Measurements from ENCODE around the gene LMX1A.

LMX1A gene

DNA sequence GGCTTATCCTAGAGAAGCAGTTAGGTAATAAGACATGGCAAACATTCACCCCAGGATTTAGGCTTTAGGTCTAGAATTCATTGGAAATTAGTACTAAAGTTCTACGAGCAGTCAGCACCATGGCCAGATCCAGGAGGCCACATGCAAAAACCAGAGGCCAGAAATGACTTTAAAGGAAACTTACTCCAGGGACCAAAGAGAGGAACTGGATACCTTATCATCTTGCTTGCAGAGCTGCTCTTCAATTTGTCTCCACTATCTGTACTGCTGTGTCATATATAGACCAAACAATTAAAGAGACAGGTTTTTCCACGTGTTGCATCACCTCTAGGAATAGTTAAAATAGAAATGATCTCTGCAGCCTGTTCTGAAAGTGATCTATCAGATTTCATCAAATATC is 127.8 kb downstream of the LMX1A start:
- peak; percentile 3 for DNase-seq (ENCODE audit: low read depth)
- TF ChIP-seq, protein P1, sequence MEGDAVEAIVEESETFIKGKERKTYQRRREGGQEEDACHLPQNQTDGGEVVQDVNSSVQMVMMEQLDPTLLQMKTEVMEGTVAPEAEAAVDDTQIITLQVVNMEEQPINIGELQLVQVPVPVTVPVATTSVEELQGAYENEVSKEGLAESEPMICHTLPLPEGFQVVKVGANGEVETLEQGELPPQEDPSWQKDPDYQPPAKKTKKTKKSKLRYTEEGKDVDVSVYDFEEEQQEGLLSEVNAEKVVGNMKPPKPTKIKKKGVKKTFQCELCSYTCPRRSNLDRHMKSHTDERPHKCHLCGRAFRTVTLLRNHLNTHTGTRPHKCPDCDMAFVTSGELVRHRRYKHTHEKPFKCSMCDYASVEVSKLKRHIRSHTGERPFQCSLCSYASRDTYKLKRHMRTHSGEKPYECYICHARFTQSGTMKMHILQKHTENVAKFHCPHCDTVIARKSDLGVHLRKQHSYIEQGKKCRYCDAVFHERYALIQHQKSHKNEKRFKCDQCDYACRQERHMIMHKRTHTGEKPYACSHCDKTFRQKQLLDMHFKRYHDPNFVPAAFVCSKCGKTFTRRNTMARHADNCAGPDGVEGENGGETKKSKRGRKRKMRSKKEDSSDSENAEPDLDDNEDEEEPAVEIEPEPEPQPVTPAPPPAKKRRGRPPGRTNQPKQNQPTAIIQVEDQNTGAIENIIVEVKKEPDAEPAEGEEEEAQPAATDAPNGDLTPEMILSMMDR (IDR thresholded peaks at IDR 0.05; ENCODE audit: insufficient read depth, low read depth, low read length, missing control alignments), result no peak
- H3K4me3 ChIP-seq (ENCODE audit: low read depth, low read length), result no peak overlapping the region

DNA sequence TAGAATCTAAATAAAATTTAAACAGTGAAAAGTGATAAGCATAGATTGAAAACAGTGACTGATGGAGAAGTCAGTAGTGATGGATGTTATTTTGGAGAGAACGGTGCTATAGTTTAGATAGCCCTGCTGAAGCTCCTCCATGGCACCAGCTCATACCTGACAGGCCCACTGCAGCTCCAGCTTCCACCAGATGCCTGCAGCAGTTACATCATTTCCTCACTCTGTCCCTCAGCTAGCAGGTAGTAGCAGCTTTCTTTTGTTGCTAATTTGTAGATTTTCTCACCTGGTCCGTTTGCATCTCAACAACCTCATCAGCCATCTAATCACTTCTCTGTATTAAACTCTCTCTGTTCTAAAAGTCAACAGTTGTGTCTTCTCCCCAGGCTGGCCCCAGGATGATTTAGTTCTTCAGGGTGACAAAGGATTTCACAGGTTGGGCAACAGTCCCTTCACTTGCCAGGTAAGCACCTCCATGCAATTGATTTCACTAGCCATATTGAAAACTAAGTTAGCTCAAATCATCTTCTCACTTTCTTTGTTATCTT is 128.3 kb downstream of the LMX1A start:
- no peak for DNase-seq (ENCODE audit: low read depth)
- H3K4me3 ChIP-seq (ENCODE audit: low read depth, low read length), result no peak overlapping the region
- TF ChIP-seq, protein P1 (IDR thresholded peaks at IDR 0.05; ENCODE audit: insufficient read depth, low read depth, low read length, missing control alignments), result no peak

DNA sequence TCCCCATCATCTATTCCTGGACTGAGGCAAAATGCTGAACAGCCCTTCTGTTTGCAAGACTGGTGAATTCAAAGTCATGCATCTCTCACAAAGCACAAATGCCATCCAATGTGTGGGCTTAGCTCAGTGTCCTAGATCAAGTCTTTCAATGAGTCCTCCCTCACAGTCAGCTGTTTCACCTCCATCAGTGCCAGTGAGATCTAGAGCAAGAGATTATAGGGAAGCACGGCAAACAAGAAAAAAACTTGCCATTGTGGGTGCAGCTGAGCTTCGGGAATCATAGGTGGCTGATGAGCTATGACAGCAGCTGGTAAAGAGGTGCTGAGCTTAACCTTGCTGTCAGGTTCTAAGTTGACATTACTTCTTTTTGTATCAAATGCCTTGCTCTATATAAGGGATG is 130.2 kb downstream of the LMX1A start:
- DNase-seq (ENCODE audit: low read depth), result no peak
- TF ChIP-seq, protein P1 (IDR thresholded peaks at IDR 0.05; ENCODE audit: insufficient read depth, low read depth, low read length, missing control alignments), result no peak
- no peak overlapping the region for H3K4me3 ChIP-seq (ENCODE audit: low read depth, low read length)

DNA sequence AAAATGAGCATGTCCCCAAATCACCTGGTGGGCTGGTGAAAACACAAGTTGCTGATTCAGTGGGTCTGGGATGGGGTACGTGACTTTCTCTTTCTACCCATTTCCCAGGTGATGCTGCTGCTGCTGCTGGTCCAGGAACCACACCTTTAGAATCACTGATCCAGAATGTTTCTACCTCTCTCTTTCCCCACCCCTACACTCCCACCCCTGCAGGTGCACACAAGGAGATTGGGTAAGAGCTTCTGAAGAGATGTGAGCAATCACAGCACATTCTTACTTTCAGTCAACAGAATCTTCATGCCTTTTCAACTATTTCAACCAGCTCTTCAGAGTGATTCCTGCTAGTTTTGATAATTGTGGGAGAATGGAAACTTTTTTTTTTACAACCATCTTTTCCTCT is 130.9 kb downstream of the LMX1A start:
- DNase-seq (ENCODE audit: low read depth), result no peak
- no peak overlapping the region for H3K4me3 ChIP-seq (ENCODE audit: low read depth, low read length)
- TF ChIP-seq, protein P1 (IDR thresholded peaks at IDR 0.05; ENCODE audit: insufficient read depth, low read depth, low read length, missing control alignments), result no peak

DNA sequence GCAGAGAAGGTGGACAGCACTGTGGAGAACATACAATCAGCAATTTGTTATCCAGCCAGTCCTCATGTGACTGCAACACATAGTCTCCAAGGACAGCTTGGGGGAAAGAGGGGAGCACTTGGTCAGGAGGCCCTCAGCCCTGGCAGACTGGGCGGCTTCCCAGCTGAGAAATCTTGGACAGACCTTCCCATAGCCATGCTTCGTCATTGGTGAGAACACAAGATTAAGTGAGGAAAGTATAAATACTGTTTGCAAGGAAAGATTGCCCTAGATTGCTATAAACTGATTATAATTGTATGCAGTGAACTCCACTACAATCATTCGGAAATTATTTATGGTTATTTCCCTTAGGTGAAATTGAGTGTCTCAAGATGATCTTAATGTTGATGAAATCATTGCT is 131.5 kb downstream of the LMX1A start:
- no peak for DNase-seq (ENCODE audit: low read depth)
- H3K4me3 ChIP-seq (ENCODE audit: low read depth, low read length), result no peak overlapping the region
- TF ChIP-seq, protein P1 (IDR thresholded peaks at IDR 0.05; ENCODE audit: insufficient read depth, low read depth, low read length, missing control alignments), result no peak

DNA sequence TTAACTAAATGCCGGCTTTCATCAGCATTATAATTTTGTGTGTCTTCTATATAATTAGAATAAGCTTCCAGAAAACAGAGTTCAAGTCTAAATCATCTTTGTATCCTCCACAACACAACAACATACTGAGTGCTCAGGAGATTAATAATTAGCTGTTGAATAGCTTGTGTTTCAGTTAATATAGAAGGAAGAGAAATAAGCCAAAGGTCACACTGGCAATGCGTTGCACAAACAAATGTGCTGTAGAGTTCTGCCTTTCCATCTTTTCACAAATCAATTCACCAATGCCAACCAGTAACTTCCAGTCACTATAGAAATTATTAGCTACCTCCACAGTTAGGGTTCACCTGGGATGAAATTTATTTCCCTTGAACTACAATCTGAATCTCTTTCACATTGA is 132.0 kb downstream of the LMX1A start:
- no peak overlapping the region for H3K4me3 ChIP-seq (ENCODE audit: low read depth, low read length)
- no peak for DNase-seq (ENCODE audit: low read depth)
- TF ChIP-seq, protein P1 (IDR thresholded peaks at IDR 0.05; ENCODE audit: insufficient read depth, low read depth, low read length, missing control alignments), result no peak

DNA sequence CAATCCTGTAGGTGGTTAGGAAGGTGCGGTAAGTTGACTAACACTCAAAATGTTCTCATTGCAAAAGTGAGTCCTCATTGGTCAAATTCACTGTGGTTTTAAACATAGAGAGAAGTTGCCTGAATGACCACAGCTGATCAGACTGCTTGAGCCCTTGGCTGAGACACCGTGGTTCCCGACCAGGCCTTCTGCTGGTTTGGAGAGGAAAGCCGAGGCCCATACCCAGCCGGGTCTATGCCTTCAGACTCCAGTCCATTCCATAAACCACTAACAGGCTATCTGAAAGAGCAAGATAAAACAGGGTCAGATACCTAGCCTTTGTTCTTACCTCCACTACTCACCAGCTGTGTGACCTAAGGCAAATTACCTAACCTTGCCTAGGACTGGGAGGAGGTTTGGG is 133.9 kb downstream of the LMX1A start:
- H3K4me3 ChIP-seq (ENCODE audit: low read depth, low read length), result no peak overlapping the region
- TF ChIP-seq, protein P1 (IDR thresholded peaks at IDR 0.05; ENCODE audit: insufficient read depth, low read depth, low read length, missing control alignments), result no peak
- no peak for DNase-seq (ENCODE audit: low read depth)

Data from GM12865 (cell line).